Keratinocyte (primary cell): ENCODE measurements around the gene TOP1.

Experiments
- CTCF ChIP-seq, 3 experiments: IDR thresholded peaks in 1 of 3; conservative IDR thresholded peaks in 1 of 3; optimal IDR thresholded peaks in 1 of 3; 2 replicates in 2 of 3; 3 replicates in 1 of 3; pipeline versions ENCODE3 to v1.5.1; 2011; ENCODE audit warnings: low read length in 3 of 3, mild to moderate bottlenecking in 3 of 3, moderate library complexity in 2 of 3, control low read depth in 1 of 3, inconsistent platforms in 1 of 3; ENCODE audit not compliant: insufficient read depth in 2 of 3; ENCODE audit errors: extremely low read depth in 1 of 3
- EZH2 ChIP-seq: IDR thresholded peaks from one replicate; pipeline ENCODE4 v1.6.1; 2012; ENCODE audit warnings: inconsistent platforms, mild to moderate bottlenecking, low read length, moderate library complexity

GRCh38 chr20:41029150-41029901, 704 bp downstream of the TOP1 start:
- TF ChIP-seq CTCF (optimal IDR thresholded peaks at IDR 0.05 in 1 of 3, IDR thresholded peaks at IDR 0.05 in 1 of 3, conservative IDR thresholded peaks at IDR 0.05 in 1 of 3; ENCODE audit: extremely low read depth in 1 of 3, insufficient read depth in 2 of 3, low read length in 3 of 3) (no peak), EZH2 (no peak)
